Suprapubic skin (tissue), 4 donors: ENCODE measurements around the gene VWF.

ENCODE experiments used
- POLR2A ChIP-seq, 2 donors: fragments of 450-650 bp; IDR thresholded peaks; one replicate each; pipeline ENCODE4 v1.6.1; 2017; ENCODE audit warnings: antibody characterized with exemption in 2 of 2, mild to moderate bottlenecking in 2 of 2, moderate library complexity in 2 of 2
- POLR2AphosphoS5 ChIP-seq, 3 donors: sonication (generic); formaldehyde crosslinking; IDR thresholded peaks; one replicate each; pipeline ENCODE4 v1.6.1; 2017; ENCODE audit warnings: antibody characterized with exemption in 3 of 3
- TF ChIP-seq, protein P1 (sequence below), 2 donors: fragments of 200-600 bp in 1 of 2; fragments of 450-650 bp in 1 of 2; sonication (generic) in 1 of 2; IDR thresholded peaks; one replicate each; pipeline ENCODE4 v1.5.1; 2016 to 2019; ENCODE audit warnings: antibody characterized with exemption in 2 of 2, mild to moderate bottlenecking in 1 of 2, moderate library complexity in 1 of 2

DNA sequence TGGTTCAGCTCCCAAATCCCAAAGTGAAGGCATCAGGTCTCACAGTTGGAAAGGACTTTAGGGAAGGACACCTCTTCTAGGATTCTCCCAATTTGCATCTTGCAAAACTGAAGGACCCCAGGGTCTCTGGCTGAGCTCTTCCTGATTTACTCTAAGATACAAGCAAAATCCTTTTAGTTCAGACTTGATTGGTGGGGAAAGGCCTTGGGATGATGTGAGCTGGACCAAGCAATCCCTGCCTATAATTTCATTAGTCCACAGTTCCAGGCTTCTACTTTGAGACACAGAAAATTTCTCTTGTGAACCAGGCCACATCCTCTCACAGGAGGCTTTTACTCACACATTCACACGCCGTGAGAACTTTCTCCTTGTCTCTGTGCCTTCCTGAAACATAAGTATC lies 23.6 kb upstream of the VWF start:
- TF ChIP-seq, protein P1, sequence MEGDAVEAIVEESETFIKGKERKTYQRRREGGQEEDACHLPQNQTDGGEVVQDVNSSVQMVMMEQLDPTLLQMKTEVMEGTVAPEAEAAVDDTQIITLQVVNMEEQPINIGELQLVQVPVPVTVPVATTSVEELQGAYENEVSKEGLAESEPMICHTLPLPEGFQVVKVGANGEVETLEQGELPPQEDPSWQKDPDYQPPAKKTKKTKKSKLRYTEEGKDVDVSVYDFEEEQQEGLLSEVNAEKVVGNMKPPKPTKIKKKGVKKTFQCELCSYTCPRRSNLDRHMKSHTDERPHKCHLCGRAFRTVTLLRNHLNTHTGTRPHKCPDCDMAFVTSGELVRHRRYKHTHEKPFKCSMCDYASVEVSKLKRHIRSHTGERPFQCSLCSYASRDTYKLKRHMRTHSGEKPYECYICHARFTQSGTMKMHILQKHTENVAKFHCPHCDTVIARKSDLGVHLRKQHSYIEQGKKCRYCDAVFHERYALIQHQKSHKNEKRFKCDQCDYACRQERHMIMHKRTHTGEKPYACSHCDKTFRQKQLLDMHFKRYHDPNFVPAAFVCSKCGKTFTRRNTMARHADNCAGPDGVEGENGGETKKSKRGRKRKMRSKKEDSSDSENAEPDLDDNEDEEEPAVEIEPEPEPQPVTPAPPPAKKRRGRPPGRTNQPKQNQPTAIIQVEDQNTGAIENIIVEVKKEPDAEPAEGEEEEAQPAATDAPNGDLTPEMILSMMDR (IDR thresholded peaks at IDR 0.05) = no peak
- TF ChIP-seq POLR2A (IDR thresholded peaks at IDR 0.05) (no peak), POLR2AphosphoS5 (IDR thresholded peaks at IDR 0.05) (no peak)
